ENCODE measurements around the gene EPN3.

The EPN3 gene

DNA sequence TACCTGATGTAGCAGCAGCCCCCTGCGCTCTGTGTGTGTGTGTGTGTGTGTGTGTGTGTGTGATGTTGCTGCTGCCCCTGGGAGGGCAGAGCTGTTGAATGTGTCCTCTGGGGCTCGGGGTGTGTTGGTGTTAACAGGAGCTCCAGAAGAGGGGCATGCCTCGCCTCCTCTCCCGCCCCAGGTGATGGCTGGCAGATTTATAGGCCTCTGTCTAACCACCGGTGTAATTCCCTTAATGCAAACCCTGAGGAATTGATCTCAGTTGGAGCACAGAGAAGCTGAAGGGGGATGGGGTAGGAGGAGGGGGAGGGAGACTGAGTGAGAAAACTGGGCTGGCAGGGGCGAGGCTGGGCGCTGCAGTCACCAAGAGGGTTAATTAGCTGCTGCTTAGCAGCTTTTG lies 38.0 kb downstream of the EPN3 start:
- no peak for DNase-seq

DNA sequence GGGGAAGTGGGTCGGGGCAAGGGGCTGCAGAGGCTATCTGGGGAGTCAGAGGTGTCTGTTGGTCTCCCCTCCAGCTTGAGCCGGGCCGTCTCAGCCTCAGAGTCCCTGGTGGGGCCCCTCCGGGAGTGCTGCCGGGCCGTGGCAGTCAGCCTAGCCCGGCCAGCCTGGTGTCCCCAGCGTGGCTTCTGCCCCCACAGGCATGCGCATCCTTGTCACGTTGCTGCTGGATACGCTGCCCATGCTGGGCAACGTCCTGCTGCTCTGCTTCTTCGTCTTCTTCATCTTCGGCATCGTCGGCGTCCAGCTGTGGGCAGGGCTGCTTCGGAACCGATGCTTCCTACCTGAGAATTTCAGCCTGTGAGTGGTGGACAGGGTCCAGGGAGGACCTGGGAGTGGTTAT lies 39.1 kb downstream of the EPN3 start:
- no peak for DNase-seq

DNA sequence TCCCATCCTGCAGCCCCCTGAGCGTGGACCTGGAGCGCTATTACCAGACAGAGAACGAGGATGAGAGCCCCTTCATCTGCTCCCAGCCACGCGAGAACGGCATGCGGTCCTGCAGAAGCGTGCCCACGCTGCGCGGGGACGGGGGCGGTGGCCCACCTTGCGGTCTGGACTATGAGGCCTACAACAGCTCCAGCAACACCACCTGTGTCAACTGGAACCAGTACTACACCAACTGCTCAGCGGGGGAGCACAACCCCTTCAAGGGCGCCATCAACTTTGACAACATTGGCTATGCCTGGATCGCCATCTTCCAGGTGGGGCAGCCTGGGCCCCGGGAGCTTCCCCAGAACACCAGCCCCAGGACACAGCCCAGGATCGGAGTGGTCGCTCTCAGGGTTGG lies 40.0 kb downstream of the EPN3 start:
- DNase-seq = no peak

DNA sequence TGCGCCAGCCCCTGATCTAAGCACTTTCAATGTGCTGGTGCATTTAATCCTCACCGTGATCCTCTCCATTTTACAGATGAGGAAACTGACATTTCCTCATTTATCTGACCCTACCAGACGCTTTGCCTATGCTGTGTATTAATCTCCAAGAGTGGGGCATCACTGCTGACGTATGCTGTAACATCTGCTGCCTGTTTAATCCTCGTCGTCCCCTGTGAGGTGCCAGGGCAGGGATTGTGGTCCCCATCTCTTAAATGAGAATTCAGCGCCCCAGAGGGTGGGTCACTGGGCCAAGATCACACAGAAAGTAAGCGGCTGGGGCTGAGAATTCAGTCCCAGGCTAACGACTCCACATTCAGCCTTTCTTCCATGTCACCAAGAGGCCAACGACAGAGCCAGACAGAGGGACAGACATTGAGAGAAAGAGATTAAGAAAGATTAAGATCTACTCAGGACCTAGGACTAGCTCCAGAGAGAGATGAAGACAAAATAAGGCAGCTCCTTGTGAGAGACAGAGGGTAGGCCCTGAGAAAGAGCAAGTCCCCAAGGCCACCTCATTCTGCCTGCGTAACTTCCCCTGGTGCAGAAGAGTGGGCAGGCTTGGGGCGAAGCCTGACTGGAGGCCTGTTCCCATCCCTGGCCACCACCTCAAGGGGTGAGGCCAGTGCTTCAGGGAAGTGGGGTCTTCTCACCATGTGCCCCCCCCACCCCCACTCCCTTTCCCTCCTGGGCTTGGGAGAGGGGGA lies 41.5 kb downstream of the EPN3 start:
- DNase-seq = no peak

DNA sequence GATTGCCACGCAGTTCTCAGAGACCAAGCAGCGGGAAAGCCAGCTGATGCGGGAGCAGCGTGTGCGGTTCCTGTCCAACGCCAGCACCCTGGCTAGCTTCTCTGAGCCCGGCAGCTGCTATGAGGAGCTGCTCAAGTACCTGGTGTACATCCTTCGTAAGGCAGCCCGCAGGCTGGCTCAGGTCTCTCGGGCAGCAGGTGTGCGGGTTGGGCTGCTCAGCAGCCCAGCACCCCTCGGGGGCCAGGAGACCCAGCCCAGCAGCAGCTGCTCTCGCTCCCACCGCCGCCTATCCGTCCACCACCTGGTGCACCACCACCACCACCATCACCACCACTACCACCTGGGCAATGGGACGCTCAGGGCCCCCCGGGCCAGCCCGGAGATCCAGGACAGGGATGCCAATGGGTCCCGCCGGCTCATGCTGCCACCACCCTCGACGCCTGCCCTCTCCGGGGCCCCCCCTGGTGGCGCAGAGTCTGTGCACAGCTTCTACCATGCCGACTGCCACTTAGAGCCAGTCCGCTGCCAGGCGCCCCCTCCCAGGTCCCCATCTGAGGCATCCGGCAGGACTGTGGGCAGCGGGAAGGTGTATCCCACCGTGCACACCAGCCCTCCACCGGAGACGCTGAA lies 43.2 kb downstream of the EPN3 start:
- DNase-seq = no peak

DNA sequence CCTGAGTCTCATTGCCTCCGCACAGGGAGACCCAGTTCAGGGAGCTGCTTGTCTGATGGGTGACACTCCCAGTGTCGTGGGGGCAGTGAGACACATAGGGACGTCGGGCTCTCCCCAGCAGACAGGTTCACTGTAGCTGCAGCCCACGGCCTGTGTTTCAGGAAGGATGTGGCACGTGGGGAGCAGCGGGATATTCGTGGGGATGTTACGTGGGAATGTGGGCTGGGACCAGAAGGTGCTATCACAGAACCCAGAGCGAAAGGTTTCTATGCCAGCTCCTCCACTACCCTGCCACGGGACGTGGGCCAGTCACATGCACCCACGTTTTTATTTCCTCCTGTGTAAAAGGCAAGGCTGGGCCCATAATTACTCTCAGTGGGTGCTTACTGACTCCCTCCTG lies 44.3 kb downstream of the EPN3 start:
- no peak for DNase-seq

DNA sequence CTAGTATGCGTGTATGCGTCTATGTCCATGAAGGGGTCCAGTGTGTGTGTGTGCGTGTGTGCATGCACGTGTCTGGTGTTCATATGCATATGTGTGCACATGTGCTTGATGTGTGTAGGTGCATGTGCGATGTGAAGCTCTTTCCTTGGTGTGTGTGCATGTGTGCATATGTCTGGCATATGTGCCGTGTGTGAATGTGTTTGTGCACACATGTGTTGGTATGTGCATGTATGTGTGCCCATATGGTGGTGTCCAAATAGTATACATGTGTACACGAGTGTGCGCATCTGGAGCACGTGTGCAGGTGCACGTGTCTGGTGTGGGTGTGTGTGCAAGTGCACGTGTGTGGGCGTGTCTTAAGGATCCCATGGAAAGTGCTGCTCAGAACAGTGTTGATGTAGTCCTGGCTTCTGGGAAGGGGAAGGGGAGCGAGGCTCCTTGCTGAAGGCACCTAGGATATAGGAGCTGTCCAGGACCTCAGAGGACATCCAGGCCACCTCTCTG lies 45.0 kb downstream of the EPN3 start:
- DNase-seq = no peak

DNA sequence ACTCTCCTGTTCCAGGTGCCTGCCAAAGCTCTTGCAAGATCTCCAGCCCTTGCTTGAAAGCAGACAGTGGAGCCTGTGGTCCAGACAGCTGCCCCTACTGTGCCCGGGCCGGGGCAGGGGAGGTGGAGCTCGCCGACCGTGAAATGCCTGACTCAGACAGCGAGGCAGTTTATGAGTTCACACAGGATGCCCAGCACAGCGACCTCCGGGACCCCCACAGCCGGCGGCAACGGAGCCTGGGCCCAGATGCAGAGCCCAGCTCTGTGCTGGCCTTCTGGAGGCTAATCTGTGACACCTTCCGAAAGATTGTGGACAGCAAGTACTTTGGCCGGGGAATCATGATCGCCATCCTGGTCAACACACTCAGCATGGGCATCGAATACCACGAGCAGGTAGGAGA lies 45.6 kb downstream of the EPN3 start:
- DNase-seq = no peak

DNA sequence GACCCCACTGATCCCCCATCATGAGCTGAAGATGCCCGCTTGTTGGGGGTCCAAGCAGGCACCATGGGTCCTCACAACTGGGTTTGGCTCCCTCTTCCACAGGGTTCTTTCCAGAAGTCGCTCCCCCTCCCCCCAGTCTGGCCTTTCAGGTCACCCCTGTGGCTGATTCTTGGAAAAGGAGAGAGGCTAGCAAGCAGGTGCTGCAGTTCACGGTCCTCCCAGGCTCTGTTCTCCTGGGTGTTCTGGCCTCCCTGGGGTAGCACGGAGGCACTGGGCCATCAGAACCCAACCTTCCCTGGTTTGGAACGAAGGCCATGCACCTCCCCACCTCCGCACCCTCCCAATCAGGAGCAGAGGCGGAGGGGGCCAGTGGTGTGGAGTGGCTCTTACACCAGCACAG lies 46.9 kb downstream of the EPN3 start:
- DNase-seq = no peak

DNA sequence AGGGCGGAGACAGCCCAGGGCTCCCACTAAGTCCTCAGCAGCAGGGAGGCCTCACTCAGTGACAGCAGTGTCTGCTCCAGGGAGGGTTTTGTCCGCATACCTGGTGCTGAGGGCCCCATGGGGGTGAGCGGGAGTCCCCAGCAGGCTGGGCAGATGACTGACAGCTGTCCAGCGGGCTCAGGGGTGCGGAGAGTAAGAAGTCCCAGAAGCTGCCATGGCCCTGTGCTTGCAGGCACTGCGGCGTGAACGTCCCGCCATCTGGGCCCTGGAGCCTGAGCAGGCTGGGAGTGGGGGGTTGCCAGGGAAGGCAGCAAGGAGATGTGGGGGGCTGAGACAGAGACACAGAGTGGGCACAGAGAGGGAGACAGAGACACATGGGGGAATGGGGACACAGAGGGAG lies 48.1 kb downstream of the EPN3 start:
- DNase-seq = no peak

DNA sequence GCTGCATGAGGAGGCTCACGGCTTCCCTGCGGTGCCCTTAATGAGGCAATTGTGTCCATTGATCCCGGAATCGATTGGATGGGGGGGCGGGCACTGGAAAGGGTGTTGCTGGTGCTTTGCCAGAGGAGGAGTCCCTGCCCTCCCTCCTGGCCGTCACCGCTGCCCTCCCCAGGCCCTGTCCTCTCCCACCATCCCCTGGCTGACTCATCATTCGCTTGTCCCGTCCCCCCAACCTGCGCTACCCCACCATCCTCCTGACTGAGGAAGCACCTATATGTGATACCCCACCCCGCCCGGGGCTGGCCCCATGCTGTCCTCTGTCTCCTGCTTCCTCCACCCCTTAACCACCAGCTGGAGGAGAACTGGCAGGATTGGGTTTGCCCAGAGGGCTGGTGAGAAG lies 48.8 kb downstream of the EPN3 start:
- DNase-seq = no peak

DNA sequence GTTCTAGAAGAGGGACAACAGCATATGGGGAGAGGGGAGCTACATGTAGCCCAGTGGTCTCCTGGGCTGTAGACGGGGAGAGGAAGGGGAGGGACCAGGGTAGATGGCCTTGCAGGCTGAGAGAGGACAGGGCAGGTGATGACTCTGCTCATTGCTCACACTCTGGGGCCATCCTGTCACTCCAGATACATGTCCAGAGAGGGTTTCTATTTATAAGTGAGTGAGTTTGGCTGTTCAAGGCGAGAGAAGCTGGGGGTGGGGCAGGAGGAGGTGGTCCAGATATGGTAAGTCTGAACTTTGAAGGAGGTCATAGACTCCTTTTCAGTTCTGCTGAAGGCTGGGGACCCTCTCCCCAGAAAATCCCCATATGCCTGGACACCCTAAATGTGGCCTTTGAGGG lies 50.2 kb downstream of the EPN3 start:
- DNase-seq = no peak

DNA sequence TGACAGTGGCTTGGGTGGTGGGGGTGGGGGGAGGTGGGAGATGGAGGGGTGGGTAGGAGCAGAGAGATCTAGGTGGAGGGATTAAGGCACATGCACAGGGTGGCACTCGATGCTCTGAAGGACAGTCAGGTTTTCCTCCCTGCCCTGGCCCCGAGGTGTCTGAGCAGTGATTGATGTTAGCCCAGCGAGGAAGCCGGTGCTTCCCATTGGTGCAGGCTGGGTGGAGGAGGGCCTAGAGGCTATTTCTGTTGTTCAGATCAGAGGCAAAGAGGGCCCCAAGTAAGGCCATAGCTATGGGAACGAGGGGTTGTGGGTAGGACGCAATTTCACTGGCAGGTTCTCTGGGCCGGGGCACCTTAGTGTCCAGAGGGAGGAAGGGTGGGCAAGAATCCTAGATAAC lies 51.1 kb downstream of the EPN3 start:
- DNase-seq = no peak

DNA sequence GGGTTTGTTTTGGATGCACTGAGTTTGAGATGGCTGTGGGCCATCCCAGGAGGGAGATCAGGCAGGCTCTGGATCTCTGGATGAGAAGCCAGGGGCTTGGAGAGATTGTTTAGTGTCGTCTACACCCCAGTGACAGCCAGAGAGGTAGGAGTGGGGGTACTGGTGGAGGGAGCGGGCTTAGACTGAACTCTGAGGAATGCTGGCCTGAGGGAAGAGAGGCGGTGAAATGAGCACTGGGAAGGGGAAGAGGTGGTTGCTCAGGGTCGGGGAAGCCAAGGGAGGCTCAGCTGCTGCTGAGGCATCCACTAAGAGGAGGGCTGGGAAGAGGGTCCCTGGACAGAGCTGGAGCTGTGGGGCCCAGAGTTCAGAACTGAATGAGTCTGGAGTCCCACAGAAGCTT lies 51.6 kb downstream of the EPN3 start:
- no peak for DNase-seq

DNA sequence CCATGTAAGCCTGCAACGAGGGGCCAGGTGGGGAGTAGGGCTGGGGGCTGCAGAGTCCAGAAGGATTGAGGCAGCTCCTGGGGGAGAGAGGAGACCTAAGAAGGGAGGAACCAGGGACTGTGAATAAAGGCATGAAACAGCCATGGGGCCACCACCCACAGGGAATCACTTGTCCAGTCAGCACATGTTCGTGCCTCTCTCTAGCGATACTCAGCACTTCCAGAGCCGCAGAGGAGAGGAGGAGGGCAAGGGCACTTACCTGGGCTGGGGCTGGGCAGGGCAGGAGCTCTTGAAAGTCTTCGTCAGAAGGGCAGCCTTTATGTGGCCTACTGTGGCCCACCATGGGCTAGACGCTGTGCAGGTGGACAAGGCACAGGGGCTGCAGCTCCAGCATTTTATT lies 52.2 kb downstream of the EPN3 start:
- no peak for DNase-seq

DNA sequence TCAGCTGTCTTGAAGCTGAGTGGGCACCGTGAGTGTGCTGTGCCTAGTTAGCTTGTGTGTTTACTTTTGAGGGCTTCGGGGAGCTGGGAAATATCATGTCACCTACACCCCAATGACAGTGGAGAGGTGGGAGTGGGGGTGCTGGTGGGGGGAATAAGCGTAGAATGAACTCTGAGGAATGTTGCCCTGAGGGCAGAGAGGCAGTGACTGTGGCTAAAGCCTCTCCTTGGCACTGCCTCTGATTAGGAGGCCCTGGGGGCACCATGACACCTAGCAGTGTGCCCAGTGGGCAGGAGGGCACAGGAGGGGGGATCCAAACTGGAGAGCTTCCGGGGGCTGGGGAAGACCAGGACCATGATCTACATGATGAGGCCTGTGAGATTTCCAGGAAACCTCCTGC lies 52.8 kb downstream of the EPN3 start:
- DNase-seq = no peak

DNA sequence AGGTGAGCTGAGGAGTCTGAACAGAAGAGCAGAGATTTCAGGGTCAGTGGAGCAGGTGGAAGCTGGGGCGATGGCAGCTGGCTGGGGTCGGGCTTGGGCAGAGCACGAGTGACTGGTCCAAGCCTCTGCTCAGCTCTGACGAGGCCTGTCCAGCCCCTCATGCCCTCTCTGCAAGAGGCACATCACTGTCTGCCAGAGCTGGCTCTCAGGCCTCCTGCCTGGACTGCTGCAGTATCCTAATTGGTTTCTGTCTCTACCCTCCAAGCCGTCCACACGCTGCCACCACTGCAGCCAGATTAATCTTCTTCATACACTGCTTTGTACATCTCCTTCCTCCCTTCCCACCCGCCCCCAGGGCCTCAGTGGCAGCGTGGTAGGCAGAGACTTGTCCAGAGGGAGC lies 53.4 kb downstream of the EPN3 start:
- DNase-seq = no peak

DNA sequence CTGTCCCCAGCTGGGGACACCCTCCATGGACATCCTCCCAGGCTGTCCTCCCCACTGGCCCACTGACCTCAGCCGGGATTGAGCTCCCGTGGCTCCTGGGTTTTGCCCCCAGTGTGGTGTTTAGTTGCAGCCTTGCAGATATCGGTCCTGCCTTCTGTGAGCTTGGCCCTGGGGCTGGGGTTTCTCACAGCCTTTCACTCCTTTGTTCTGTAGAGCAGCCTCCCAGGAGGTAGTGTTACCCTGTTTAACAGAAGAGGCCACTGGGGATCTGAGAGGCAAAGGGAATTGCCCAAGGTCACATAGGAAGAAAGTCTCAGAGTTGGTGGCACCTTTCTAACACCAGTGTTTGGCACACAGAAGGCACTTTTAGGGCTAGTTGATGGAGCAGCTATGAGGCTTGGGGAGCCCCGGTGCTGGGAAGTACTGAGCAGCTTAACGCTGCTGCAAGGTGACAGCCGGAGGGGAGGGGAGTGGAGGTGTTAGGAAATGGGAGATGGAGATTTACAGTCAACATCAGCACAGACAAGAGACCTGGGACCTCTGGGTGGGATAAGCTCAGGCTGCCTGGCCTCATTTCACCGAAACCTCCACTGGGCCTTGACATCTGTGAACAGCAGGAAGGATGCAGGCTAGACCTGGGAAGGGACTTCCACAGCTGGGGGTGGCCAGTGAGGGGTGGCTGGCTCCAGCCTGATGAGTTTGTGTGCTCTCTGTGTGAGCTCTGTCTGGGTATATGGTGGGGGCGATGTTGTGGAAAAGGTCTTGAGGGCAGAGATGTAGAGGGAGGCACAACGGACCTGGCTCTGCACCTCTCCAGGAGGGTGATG lies 54.1 kb downstream of the EPN3 start:
- DNase-seq = no peak

DNA sequence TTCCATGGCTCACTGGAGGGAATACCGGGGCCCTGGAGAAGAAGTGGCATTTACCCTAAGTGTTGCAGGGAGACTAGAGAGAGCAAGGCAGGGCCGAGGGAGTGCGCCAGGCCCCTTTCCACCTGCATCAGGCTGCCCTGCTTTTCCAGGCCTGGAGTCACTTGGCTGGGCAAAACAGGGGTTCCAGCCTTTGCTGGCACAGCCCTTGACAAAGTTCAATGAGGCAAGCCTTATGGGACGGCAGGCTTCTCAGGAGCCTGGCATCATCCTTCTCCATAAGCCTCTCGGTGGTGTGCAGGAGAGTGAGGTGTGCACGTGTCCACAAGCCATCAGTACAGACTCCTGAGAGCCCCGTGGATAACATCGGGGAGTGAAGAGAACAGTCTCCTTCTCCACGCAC lies 55.0 kb downstream of the EPN3 start:
- no peak for DNase-seq

DNA sequence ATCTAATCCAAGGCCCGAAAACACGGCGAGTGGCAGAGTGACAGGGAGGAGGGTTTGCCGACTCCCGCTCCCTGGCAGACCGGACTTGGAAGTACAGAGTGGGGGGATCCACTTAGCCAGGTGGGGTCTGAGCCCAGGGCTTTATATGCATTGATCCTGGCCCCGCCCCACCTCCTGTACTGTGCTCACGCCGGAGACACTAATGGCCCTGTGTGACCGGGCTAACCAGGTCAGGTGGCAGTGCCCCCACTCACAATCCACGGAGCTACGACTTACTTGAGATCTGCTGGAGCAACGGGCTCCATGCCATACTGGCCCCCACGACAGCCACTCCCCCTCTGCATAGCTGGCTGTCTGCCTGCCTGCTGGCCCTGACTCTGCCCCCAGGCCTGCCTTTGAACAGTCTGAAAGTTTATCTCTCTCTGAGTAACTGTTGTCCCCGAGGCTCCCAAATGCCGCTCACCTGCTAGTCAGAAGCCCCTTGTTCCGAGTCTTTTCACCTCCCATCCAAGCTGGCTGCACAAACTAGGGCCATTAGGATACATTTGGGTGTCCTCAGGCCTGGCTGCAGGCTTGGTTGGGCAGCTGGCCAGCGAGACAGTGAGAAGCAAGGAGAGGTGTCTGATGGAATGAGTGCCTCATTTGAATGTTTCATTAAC lies 56.0 kb downstream of the EPN3 start:
- no peak for DNase-seq

DNA sequence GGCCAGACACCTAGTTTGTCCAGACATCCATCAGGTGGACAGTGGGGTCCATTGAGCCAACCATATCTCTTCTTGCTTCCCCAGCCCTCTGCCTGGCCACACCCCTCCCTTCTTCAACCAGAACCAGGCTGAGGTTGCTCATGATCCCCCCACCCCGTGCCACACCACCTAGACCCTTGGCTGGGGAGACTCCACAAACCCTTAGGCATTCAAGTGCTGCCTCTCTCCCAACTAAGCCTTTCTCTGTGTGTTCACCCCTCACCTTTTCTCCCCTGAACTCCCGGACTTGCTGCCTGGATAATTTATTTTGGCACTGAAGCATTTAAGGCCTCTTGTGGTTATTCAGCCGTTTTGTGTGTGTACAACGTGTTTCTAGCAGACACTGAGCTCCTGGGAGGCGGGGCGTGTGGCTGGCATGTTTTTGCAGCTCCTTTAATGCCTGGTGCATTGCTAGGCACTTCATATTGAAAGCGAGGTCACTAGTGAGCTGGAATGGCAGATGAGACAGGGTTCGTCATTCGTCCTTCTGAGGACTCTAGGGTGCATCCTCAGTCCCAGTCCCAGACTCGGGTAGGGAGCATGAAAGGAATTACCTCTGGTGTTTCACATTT lies 56.7 kb downstream of the EPN3 start:
- DNase-seq = no peak

DNA sequence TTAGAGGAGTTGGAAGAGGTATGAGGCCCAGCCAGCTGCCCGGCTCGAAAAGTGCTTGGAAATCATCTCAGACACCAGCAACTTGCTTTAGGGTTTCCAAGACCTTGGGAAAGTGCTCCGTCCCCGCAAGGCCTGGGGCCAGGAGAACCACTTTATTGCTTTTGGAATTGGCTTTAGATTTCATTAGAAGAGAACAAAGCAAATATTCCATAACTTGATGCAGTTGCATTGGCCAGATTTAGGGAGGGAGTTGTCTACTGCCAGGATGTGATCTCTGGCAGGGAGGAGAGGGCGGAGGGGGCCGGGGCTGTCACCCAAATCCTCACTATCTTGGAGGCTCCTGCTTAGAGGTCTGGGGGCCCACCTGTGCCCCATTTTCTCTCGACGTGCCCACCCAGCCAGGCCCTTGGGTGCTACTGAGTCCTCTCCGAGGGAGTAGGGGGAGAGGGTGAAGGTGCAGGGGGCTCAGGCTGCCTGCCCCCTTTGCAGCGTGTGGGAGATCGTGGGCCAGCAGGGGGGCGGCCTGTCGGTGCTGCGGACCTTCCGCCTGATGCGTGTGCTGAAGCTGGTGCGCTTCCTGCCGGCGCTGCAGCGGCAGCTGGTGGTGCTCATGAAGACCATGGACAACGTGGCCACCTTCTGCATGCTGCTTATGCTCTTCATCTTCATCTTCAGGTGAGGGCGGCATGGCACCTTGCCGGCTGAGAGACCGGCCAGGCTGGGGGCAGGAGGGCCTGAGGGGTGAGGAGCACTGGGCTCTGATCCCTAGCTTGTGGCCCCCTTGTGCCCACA lies 58.6 kb downstream of the EPN3 start:
- DNase-seq = no peak

Data from activated naive CD4-positive, alpha-beta T cell treated with anti-CD3 and anti-CD28 coated beads, Interleukin-2, amount 50 U/mL, for 16 hours (primary cell).